WI38 (cell line): ENCODE data around the gene SEMG2.

Experiments
- H3K4me3 ChIP-seq: 2 replicates; pipeline ENCODE4 v1.5.1; 2011; ENCODE audit warnings: low read depth, mild to moderate bottlenecking, control low read depth, low read length
- CTCF ChIP-seq: IDR thresholded peaks from 2 replicates; pipeline ENCODE4 v1.5.1; 2012; ENCODE audit warnings: low read depth, mild to moderate bottlenecking, control low read depth, low read length

Gene SEMG2

DNA sequence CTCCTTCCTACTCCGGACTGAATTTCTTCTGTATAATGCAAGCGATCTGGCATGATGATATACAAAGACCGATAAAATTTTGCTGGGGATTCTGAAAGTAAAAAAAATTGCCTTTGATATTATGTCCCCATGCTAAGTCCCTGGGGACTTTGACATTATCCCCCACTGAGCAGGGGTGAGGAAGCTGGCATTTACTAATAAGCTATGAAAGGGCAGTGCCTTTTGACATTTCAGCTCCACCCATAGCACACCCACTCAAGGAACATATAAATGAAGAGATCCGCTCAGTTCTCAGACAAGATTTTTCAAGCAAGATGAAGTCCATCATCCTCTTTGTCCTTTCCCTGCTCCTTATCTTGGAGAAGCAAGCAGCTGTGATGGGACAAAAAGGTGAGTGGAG is at the start of gene SEMG2:
SEMG2 (plus strand) TSS at position 298 of the 400 bp plus-strand sequence; CDS start at position 315, 17 bp downstream.
- no peak within 1 kb of the TSS for H3K4me3 ChIP-seq
- no peak for TF ChIP-seq CTCF

GRCh38 chr20:45173522-45173921 is 47.7 kb upstream of the SEMG2 start:
- H3K4me3 ChIP-seq, result no peak overlapping the region
- TF ChIP-seq CTCF, result no peak

DNA sequence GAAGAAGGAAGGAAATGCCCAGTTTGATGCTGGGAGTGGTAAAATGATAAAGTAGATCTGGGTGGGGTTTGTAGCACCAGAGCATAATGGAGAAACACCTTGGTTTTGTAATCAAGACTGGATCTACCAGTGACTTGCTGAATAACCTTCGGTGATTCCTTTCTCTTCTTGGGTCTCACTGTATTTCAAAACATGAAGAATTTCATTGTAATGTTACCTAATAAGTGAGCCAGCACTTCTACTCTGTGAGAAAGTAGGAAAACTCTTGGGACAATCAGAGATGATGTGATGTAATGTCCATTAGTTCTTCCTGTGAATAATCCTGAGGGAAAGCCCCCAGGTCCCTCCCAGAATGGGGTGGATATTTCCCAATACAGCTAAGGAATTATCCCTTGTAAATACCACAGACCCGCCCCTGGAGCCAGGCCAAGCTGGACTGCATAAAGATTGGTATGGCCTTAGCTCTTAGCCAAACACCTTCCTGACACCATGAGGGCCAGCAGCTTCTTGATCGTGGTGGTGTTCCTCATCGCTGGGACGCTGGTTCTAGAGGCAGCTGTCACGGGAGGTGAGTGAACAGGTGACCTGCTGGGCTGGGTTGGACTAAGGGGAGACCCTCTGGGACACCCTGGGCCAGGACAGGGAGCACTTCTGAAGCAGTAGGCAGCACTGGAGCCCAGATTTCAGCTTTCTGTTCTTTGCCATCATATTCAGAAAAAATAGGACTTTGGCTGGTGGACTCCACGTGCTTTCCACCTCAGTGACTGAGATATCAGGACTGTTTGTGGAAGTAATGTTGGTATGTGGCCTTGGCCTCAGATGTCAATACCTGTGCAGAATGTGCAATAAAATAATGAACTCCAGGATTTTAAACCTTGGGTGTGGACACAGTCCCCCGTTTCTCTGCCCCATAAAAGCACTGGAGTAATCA is 46.5 kb upstream of the SEMG2 start, which contains the start of gene PI3:
PI3 (plus strand) TSS at position 469 of the 931 bp plus-strand sequence; CDS start at position 490, 21 bp downstream.
- no peak within 1 kb of the TSS for H3K4me3 ChIP-seq
- no peak for TF ChIP-seq CTCF

GRCh38 chr20:45176526-45177267 is 44.5 kb upstream of the SEMG2 start:
- H3K4me3 ChIP-seq, result no peak overlapping the region
- TF ChIP-seq CTCF, result no peak

GRCh38 chr20:45179166-45179565 is 42.0 kb upstream of the SEMG2 start:
- no peak overlapping the region for H3K4me3 ChIP-seq
- no peak for TF ChIP-seq CTCF

DNA sequence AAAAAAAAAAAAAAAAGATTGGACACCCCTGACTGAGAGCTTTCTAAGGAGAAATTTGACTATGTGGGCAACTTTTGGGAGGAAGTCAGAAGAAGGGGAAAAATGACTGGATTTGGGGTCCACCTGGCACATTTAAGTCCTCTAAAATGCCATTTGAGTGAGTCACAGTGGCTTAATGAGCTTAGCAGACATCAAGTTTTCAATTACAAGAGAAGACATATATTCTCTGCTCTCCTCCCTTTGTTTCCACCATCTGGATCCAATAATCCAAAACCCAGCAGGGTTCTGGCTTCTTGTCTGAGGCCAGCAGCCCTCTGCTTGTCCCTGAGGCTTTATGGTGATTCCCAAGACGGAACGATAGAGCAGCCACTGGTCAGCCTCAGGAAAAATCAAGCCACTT is 39.5 kb upstream of the SEMG2 start:
- no peak for TF ChIP-seq CTCF
- no peak overlapping the region for H3K4me3 ChIP-seq

- TF ChIP-seq CTCF, result no peak
These were observed 38.1 kb upstream of the SEMG2 start for GRCh38 chr20:45183084-45183483.

More at GRCh38 chr20:45183084-45183483, 38.1 kb upstream of the SEMG2 start:
- H3K4me3 ChIP-seq, result no peak overlapping the region
